ENCODE results near the gene SPON1. TPM values are rescaled to one million over a fixed set of nuclear protein-coding genes. Genes with fewer than 3 reads are reported as not detected.
A peak's percentile ranks its signal among the peaks of the same experiment; 100 is the strongest.

Gene SPON1
- total RNA-seq, 6 donors from 2014 or later: 12.6 to 68.9 (median 56.3) TPM

DNA sequence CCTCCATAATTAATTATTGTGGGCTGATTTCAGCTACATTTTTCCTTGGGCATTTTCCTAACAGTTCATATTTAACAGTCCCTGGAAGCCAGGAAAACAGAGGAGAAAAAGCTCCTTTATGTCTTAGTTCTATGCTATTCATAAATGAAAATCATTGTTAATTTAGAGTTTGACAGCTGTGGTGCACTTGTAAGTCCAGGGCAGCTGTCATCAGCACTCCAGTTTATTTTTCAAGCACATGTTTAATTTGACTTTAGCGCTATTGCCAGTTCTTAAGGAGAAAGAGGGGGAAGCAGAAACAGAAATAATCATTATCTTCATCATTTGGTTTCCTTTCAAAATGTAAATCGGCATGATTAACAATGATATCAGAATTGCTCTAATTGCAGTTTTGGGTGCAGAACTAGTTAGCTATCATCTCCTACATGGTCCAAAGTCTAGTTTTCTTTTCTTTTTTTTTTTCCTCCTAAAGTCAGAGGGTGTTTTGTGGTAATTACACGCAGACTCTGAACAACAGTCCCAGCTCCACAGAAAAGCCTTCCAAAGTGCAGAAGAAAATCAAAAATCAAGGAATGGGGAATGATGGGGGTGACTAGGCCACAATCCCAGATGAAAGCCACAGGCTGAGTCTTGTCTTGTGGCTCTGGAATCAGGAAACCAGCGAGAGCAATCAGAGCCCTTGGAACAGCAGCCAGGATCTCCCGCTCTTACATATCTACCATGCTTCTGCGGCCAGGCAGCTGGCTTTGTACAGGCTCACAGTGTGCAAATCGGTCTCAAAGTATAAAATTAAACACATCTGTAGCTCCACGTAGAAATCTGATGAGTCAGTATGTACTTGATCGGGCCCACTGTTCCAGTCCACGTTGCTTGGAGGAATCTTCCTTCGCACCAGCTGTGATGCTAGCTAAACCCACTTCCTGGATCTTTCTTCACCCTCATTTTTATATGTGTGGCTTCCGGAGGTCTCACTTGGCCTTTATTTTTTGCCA is 91.9 kb downstream of the SPON1 start:
- Histone ChIP-seq H3K4me1 (no peaks in the 10 kb centered on the region), H3K36me3 (no peaks in the 10 kb centered on the region), H3K9me3 (no peaks in the 10 kb centered on the region), H3K27me3 (no peaks in the 10 kb centered on the region), H3K4me3 (no peak overlapping the region), H3K27ac (no peak overlapping the region)
- no peak for DNase-seq
- peak; percentile 63 to 82 for ATAC-seq (ENCODE audit: low FRiP score in 2 of 2)
- TF ChIP-seq EP300 (IDR thresholded peaks at IDR 0.05) (no peak), POLR2AphosphoS5 (IDR thresholded peaks at IDR 0.05) (no peak), CTCF (IDR thresholded peaks at IDR 0.05) (no peak), POLR2A (IDR thresholded peaks at IDR 0.05) (no peak)
- 65 to 82% methylated on average over 12 of the region's 12 CpGs for WGBS, 2 donors

DNA sequence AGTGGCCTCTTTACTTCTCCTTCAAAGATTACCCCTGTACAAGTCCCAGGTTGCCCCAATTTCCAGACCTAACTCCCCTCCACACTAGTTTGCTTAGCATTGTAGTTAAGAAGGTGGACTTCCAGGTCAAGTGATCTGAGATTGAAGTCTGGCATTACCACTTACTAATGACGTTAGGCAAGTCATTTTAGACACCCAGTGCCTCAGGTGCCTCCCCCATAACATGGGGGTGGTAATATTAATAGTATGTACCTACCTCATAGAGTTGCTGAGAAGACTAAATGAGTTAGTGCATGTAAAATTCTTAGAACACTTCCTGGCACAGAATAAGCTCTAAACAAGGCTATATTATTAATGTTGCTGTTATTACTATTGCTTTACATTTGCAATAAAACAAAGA is 93.4 kb downstream of the SPON1 start:
- H3K27me3 ChIP-seq: no peaks in the 10 kb centered on the region
- TF ChIP-seq POLR2A (IDR thresholded peaks at IDR 0.05) (no peak), CTCF (IDR thresholded peaks at IDR 0.05) (no peak), POLR2AphosphoS5 (IDR thresholded peaks at IDR 0.05) (no peak), EP300 (IDR thresholded peaks at IDR 0.05) (no peak)
- no peaks in the 10 kb centered on the region for H3K9me3 ChIP-seq
- no peak for ATAC-seq (ENCODE audit: low FRiP score in 2 of 2)
- no peaks in the 10 kb centered on the region for H3K4me1 ChIP-seq
- no peak overlapping the region for H3K27ac ChIP-seq
- WGBS, 2 donors: 73 to 100% methylated on average over 1 of the region's 1 CpG
- H3K4me3 ChIP-seq: no peak overlapping the region
- DNase-seq: no peak
- H3K36me3 ChIP-seq: no peaks in the 10 kb centered on the region

DNA sequence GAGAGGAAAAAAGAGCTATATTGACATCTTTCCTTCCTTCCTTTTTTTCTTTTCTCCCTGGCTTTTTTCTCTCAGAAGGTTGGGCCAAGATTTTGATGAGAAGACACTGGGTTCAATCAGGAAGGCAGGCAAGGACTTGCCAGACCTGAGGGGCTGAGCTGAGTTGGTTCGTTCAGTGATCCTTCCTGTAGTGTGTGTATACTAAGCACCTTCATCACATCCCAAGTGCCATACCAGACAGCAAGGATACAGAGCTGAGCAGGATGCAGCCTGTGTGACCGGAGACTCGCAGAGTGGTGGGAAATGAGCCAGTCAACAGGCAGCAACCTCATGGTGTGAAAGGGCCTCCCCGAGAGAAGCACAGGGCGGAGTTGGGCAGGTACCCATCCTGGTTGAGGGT is 95.5 kb downstream of the SPON1 start:
- ATAC-seq (ENCODE audit: low FRiP score in 2 of 2) (no peak), DNase-seq (no peak)
- H3K36me3 ChIP-seq: no peaks in the 10 kb centered on the region
- H3K27ac ChIP-seq: no peak overlapping the region
- no peak for TF ChIP-seq POLR2AphosphoS5 (IDR thresholded peaks at IDR 0.05)
- TF ChIP-seq POLR2A (IDR thresholded peaks at IDR 0.05): no peak
- no peak for TF ChIP-seq CTCF (IDR thresholded peaks at IDR 0.05)
- TF ChIP-seq EP300 (IDR thresholded peaks at IDR 0.05): no peak
- no peaks in the 10 kb centered on the region for H3K4me1 ChIP-seq
- H3K27me3 ChIP-seq: no peaks in the 10 kb centered on the region
- H3K4me3 ChIP-seq: no peak overlapping the region
- WGBS, 2 donors: 85 to 92% methylated on average over 5 of the region's 5 CpGs
- no peaks in the 10 kb centered on the region for H3K9me3 ChIP-seq

DNA sequence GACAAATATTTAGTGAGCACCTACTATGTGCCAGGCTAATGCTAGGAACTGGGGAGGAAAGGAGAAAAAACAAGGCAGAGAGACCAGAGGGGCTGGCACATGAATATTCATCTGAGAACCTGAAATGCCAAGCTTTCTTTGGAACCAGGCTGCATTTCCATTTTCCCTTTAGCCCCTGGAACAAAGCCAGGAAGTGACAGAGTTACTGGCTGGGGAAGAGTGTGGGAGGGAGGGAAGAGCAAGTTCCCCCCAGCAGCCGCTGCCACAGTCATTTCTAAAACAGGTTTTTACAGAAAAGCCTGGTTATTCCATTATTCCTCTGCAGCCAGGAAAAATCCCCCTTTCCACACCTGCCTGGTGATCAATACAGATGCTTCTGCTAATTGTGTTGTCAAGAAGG is 97.0 kb downstream of the SPON1 start:
- WGBS, 2 donors: 60 to 77% methylated on average over 1 of the region's 1 CpG

More for the DNA sequence above, 97.0 kb downstream of the SPON1 start:
- no peaks in the 10 kb centered on the region for H3K9me3 ChIP-seq
- H3K27ac ChIP-seq: no peak overlapping the region
- no peak overlapping the region for H3K4me3 ChIP-seq
- H3K4me1 ChIP-seq: no peaks in the 10 kb centered on the region
- no peak for ATAC-seq (ENCODE audit: low FRiP score in 2 of 2)
- DNase-seq: no peak
- H3K36me3 ChIP-seq: no peaks in the 10 kb centered on the region
- H3K27me3 ChIP-seq: no peaks in the 10 kb centered on the region
- TF ChIP-seq POLR2A (IDR thresholded peaks at IDR 0.05): no peak
- TF ChIP-seq POLR2AphosphoS5 (IDR thresholded peaks at IDR 0.05): no peak
- TF ChIP-seq CTCF (IDR thresholded peaks at IDR 0.05): no peak
- TF ChIP-seq EP300 (IDR thresholded peaks at IDR 0.05): no peak
